OCI-LY7 (cell line): ENCODE results near the gene DSCAM.

Experiments
- CTCF ChIP-seq: fragments of 200-600 bp; sonication (generic); conservative IDR thresholded peaks from 2 replicates; pipeline ENCODE4 v1.5.1; 2014; ENCODE audit warnings: mild to moderate bottlenecking, antibody characterized with exemption, low read length, moderate library complexity, mixed read lengths
- EZH2phosphoT487 ChIP-seq: fragments of 200-600 bp; sonication (generic); IDR thresholded peaks from 2 replicates; pipeline ENCODE4 v1.6.1; 2018; ENCODE audit warnings: low read depth, borderline replicate concordance, mild to moderate bottlenecking, mixed run types, antibody characterized with exemption, low read length, moderate library complexity, mixed read lengths

- no peak for TF ChIP-seq CTCF
- no peak for TF ChIP-seq EZH2phosphoT487
These were observed 576.9 kb downstream of the DSCAM start for GRCh38 chr21:40270047-40270446.
